ENCODE data around the gene TIMM17B.
A peak's percentile ranks its signal among the peaks of the same experiment; 100 is the strongest.
"Not testable (repeated sequence)": the region's sequence is repeated elsewhere in the genome, so short reads cannot be mapped to it uniquely, and the experiment has no call there.

The TIMM17B gene

GRCh38 chrX:48883729-48884128, 13.8 kb downstream of the TIMM17B start:
- no peak for DNase-seq
- Histone ChIP-seq H4K8ac (ENCODE audit: low read length) (no peak overlapping the region), H2BK120ac (ENCODE audit: low read depth, low read length) (no peak overlapping the region), H3K9ac (ENCODE audit: low read length) (no peak overlapping the region), H3K4me3 (ENCODE audit: insufficient read depth in 1 of 2, low read depth in 1 of 2, low read length in 2 of 2) (no peak overlapping the region), H3K18ac (ENCODE audit: low read depth in 1 of 2, low read length in 2 of 2) (no peak overlapping the region), H2AK5ac (ENCODE audit: low read length, severe bottlenecking) (no peak overlapping the region), H3K36me3 (ENCODE audit: control insufficient read depth in 1 of 2, insufficient read depth in 2 of 2, low read depth in 1 of 2, low read length in 2 of 2) (no peaks in the 10 kb centered on the region), H2AFZ (ENCODE audit: low read depth, low read length) (no peak overlapping the region), H3K9me3 (ENCODE audit: control insufficient read depth, low read length) (no peaks in the 10 kb centered on the region), H3K4me2 (ENCODE audit: low read length, poor library complexity, severe bottlenecking) (no peak overlapping the region), H2BK12ac (ENCODE audit: low read length in 2 of 2) (no peak overlapping the region), H3K27ac (ENCODE audit: low read length, poor library complexity, severe bottlenecking) (no peak overlapping the region), H3K14ac (ENCODE audit: low read length in 2 of 2) (no peak overlapping the region), H2BK15ac (ENCODE audit: low read depth, poor library complexity, severe bottlenecking) (no peak overlapping the region), H3K23ac (ENCODE audit: low read length in 2 of 2) (no peak overlapping the region), H3K4me1 (ENCODE audit: control insufficient read depth, insufficient read depth, low read depth, low read length) (no peaks in the 10 kb centered on the region), H3K4ac (ENCODE audit: low read depth in 1 of 2, low read length in 2 of 2) (no peak overlapping the region), H3K79me1 (replicated peaks; ENCODE audit: low read length, poor library complexity, severe bottlenecking) (no peaks in the 10 kb centered on the region), H4K91ac (ENCODE audit: low read length) (no peak overlapping the region), H2BK5ac (ENCODE audit: low read depth, low read length, poor library complexity, severe bottlenecking) (no peak overlapping the region), H3K27me3 (ENCODE audit: control insufficient read depth in 1 of 2, insufficient read depth in 1 of 2, low read length in 2 of 2) (peaks cover 0 to 7% of the 10 kb centered on the region in 2 experiments)
- 84% methylated on average over 10 of the region's 10 CpGs for WGBS

- not testable (repeated sequence) for H4K8ac ChIP-seq (ENCODE audit: low read length); H3K4me2 ChIP-seq (ENCODE audit: low read length, poor library complexity, severe bottlenecking); H3K9ac ChIP-seq (ENCODE audit: low read length); H3K36me3 ChIP-seq (ENCODE audit: control insufficient read depth in 1 of 2, insufficient read depth in 2 of 2, low read depth in 1 of 2, low read length in 2 of 2); DNase-seq; H3K27me3 ChIP-seq (ENCODE audit: control insufficient read depth in 1 of 2, insufficient read depth in 1 of 2, low read length in 2 of 2); H3K4me3 ChIP-seq (ENCODE audit: insufficient read depth in 1 of 2, low read depth in 1 of 2, low read length in 2 of 2); H2BK15ac ChIP-seq (ENCODE audit: low read depth, poor library complexity, severe bottlenecking); H3K4ac ChIP-seq (ENCODE audit: low read depth in 1 of 2, low read length in 2 of 2); H3K4me1 ChIP-seq (ENCODE audit: control insufficient read depth, insufficient read depth, low read depth, low read length); H3K23ac ChIP-seq (ENCODE audit: low read length in 2 of 2); H2BK5ac ChIP-seq (ENCODE audit: low read depth, low read length, poor library complexity, severe bottlenecking); H2BK12ac ChIP-seq (ENCODE audit: low read length in 2 of 2); H3K79me1 ChIP-seq (replicated peaks; ENCODE audit: low read length, poor library complexity, severe bottlenecking); H3K27ac ChIP-seq (ENCODE audit: low read length, poor library complexity, severe bottlenecking); H2AK5ac ChIP-seq (ENCODE audit: low read length, severe bottlenecking); H2AFZ ChIP-seq (ENCODE audit: low read depth, low read length); H3K9me3 ChIP-seq (ENCODE audit: control insufficient read depth, low read length); H4K91ac ChIP-seq (ENCODE audit: low read length); H3K14ac ChIP-seq (ENCODE audit: low read length in 2 of 2); H2BK120ac ChIP-seq (ENCODE audit: low read depth, low read length); H3K18ac ChIP-seq (ENCODE audit: low read depth in 1 of 2, low read length in 2 of 2)
- no CpG with 5 or more reads among the region's 4 CpGs for WGBS
Measured at GRCh38 chrX:48876944-48877343, 20.6 kb downstream of the TIMM17B start.

DNA sequence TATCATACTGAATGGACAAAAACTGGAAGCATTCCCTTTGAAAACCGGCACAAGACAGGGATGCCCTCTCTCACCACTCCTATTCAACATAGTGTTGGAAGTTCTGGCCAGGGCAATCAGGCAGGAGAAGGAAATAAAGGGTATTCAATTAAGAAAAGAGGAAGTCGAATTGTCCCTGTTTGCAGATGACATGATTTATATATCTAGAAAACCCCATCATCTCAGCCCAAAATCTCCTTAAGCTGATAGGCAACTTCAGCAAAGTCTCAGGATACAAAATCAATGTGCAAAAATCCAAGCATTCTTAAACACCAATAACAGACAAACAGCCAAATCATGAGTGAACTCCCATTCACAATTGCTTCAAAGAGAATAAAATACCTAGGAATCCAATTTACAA, 25.6 kb downstream of the TIMM17B start:
- H3K9ac ChIP-seq (ENCODE audit: low read length); H3K36me3 ChIP-seq (ENCODE audit: control insufficient read depth in 1 of 2, insufficient read depth in 2 of 2, low read depth in 1 of 2, low read length in 2 of 2); H3K4me1 ChIP-seq (ENCODE audit: control insufficient read depth, insufficient read depth, low read depth, low read length); H2BK15ac ChIP-seq (ENCODE audit: low read depth, poor library complexity, severe bottlenecking); H3K4ac ChIP-seq (ENCODE audit: low read depth in 1 of 2, low read length in 2 of 2); H3K23ac ChIP-seq (ENCODE audit: low read length in 2 of 2); H3K4me3 ChIP-seq (ENCODE audit: insufficient read depth in 1 of 2, low read depth in 1 of 2, low read length in 2 of 2); H3K27ac ChIP-seq (ENCODE audit: low read length, poor library complexity, severe bottlenecking); H3K9me3 ChIP-seq (ENCODE audit: control insufficient read depth, low read length); H4K91ac ChIP-seq (ENCODE audit: low read length); H3K14ac ChIP-seq (ENCODE audit: low read length in 2 of 2); DNase-seq; H2BK12ac ChIP-seq (ENCODE audit: low read length in 2 of 2); H3K18ac ChIP-seq (ENCODE audit: low read depth in 1 of 2, low read length in 2 of 2); H2AFZ ChIP-seq (ENCODE audit: low read depth, low read length); H2AK5ac ChIP-seq (ENCODE audit: low read length, severe bottlenecking); H2BK5ac ChIP-seq (ENCODE audit: low read depth, low read length, poor library complexity, severe bottlenecking); H3K4me2 ChIP-seq (ENCODE audit: low read length, poor library complexity, severe bottlenecking); H3K79me1 ChIP-seq (replicated peaks; ENCODE audit: low read length, poor library complexity, severe bottlenecking); H4K8ac ChIP-seq (ENCODE audit: low read length); H2BK120ac ChIP-seq (ENCODE audit: low read depth, low read length): not testable (repeated sequence)
- no CpG with 5 or more reads among the region's 2 CpGs for WGBS
- H3K27me3 ChIP-seq (ENCODE audit: control insufficient read depth in 1 of 2, insufficient read depth in 1 of 2, low read length in 2 of 2) = peaks cover 0 to 10% of the 10 kb centered on the region in 2 experiments

DNA sequence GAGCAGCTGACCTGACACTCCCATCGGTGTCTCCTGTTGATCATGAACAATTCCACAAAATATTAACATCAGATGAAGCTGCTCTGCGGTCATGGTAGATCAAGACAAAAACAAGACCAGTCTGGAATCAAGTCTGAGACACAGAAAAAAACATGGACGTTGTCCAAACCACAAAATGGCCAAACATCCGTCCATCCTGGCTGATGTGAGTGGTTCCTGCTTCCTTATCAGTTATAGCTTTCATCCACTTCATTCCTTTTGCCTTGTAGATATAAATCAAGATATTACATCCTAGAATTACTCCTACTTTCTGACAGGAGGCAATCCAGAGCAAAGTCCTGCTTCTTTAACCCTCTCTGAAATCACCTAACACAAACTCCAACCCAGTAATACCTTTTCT, 33.4 kb downstream of the TIMM17B start:
- H2AFZ ChIP-seq (ENCODE audit: low read depth, low read length) = no peak overlapping the region
- H3K27ac ChIP-seq (ENCODE audit: low read length, poor library complexity, severe bottlenecking) = no peak overlapping the region
- no peak overlapping the region for H3K14ac ChIP-seq (ENCODE audit: low read length in 2 of 2)
- no peaks in the 10 kb centered on the region for H3K9me3 ChIP-seq (ENCODE audit: control insufficient read depth, low read length)
- no peak overlapping the region for H2BK120ac ChIP-seq (ENCODE audit: low read depth, low read length)
- DNase-seq = peak; percentile 66
- H3K4me1 ChIP-seq (ENCODE audit: control insufficient read depth, insufficient read depth, low read depth, low read length) = no peaks in the 10 kb centered on the region
- H3K18ac ChIP-seq (ENCODE audit: low read depth in 1 of 2, low read length in 2 of 2) = no peak overlapping the region
- H3K27me3 ChIP-seq (ENCODE audit: control insufficient read depth in 1 of 2, insufficient read depth in 1 of 2, low read length in 2 of 2) = peaks cover 0 to 16% of the 10 kb centered on the region in 2 experiments
- no peak overlapping the region for H2BK5ac ChIP-seq (ENCODE audit: low read depth, low read length, poor library complexity, severe bottlenecking)
- H3K23ac ChIP-seq (ENCODE audit: low read length in 2 of 2) = no peak overlapping the region
- no peaks in the 10 kb centered on the region for H3K79me1 ChIP-seq (replicated peaks; ENCODE audit: low read length, poor library complexity, severe bottlenecking)
- 47% methylated on average over 4 of the region's 4 CpGs for WGBS
- H3K4me2 ChIP-seq (ENCODE audit: low read length, poor library complexity, severe bottlenecking) = no peak overlapping the region
- H4K91ac ChIP-seq (ENCODE audit: low read length) = no peak overlapping the region
- H2AK5ac ChIP-seq (ENCODE audit: low read length, severe bottlenecking) = no peak overlapping the region
- no peak overlapping the region for H3K4me3 ChIP-seq (ENCODE audit: insufficient read depth in 1 of 2, low read depth in 1 of 2, low read length in 2 of 2)
- no peak overlapping the region for H2BK15ac ChIP-seq (ENCODE audit: low read depth, poor library complexity, severe bottlenecking)
- H4K8ac ChIP-seq (ENCODE audit: low read length) = no peak overlapping the region
- H3K4ac ChIP-seq (ENCODE audit: low read depth in 1 of 2, low read length in 2 of 2) = no peak overlapping the region
- H3K36me3 ChIP-seq (ENCODE audit: control insufficient read depth in 1 of 2, insufficient read depth in 2 of 2, low read depth in 1 of 2, low read length in 2 of 2) = no peaks in the 10 kb centered on the region
- no peak overlapping the region for H3K9ac ChIP-seq (ENCODE audit: low read length)
- H2BK12ac ChIP-seq (ENCODE audit: low read length in 2 of 2) = no peak overlapping the region
